Measurements from ENCODE around the gene CDK14. TPM values are rescaled to one million over a fixed set of nuclear protein-coding genes. Genes with fewer than 3 reads are reported as not detected.

The CDK14 gene
- total and polyA plus RNA-seq, 2 donors (not counting 3 experiments of a cell fraction or from before 2014, with no cell fraction given) = 5.5 to 34.2 TPM

DNA sequence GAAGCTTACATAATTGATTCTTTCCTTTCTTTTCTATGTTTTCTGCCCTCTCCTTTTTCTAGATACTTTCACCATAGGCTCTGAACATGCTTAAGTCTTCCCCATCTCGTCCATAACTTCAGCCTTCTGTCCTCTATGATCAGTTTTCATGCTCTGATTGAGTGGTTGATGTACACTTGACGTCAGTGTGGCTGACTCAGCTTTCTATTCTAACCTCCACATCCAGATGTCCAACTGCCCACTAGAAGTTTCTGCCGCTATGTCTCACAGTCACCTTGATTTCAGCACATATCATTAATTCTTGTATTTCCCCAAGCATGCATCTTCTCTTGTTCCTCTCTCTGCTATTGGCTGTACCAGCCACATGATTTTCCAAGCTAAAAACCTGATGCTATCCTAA, 15.0 kb downstream of the CDK14 start:
- intact Hi-C loops (cut with micrococcal nuclease) = no loop called here
- TF ChIP-seq FOS (IDR thresholded peaks at IDR 0.05; ENCODE audit: borderline replicate concordance, insufficient read depth, low read length) = no peak
- TF ChIP-seq GATA2 (IDR thresholded peaks at IDR 0.05; ENCODE audit: insufficient read depth, insufficient read length, low read depth, low read length) = no peak
- no peak for TF ChIP-seq POLR2AphosphoS5 (IDR thresholded peaks at IDR 0.05; ENCODE audit: insufficient read depth, low read depth, low read length)
- TF ChIP-seq, protein P1, sequence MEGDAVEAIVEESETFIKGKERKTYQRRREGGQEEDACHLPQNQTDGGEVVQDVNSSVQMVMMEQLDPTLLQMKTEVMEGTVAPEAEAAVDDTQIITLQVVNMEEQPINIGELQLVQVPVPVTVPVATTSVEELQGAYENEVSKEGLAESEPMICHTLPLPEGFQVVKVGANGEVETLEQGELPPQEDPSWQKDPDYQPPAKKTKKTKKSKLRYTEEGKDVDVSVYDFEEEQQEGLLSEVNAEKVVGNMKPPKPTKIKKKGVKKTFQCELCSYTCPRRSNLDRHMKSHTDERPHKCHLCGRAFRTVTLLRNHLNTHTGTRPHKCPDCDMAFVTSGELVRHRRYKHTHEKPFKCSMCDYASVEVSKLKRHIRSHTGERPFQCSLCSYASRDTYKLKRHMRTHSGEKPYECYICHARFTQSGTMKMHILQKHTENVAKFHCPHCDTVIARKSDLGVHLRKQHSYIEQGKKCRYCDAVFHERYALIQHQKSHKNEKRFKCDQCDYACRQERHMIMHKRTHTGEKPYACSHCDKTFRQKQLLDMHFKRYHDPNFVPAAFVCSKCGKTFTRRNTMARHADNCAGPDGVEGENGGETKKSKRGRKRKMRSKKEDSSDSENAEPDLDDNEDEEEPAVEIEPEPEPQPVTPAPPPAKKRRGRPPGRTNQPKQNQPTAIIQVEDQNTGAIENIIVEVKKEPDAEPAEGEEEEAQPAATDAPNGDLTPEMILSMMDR (IDR thresholded peaks at IDR 0.05; ENCODE audit: extremely low read depth in 1 of 2, insufficient read depth in 1 of 2, low read depth in 1 of 2, low read length in 2 of 2) = no peak
- TF ChIP-seq EZH2 (IDR thresholded peaks at IDR 0.05; ENCODE audit: borderline replicate concordance, low read depth, low read length, severe bottlenecking) = no peak
- no peak for TF ChIP-seq POLR2A (IDR thresholded peaks at IDR 0.05; ENCODE audit: low read depth, low read length)
- no peak for TF ChIP-seq JUN (IDR thresholded peaks at IDR 0.05; ENCODE audit: borderline replicate concordance, insufficient read depth, insufficient read length, low read depth)
- TF ChIP-seq MYC (IDR thresholded peaks at IDR 0.05; ENCODE audit: low read depth, low read length) = no peak
- TF ChIP-seq, protein P2, sequence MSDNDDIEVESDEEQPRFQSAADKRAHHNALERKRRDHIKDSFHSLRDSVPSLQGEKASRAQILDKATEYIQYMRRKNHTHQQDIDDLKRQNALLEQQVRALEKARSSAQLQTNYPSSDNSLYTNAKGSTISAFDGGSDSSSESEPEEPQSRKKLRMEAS (IDR thresholded peaks at IDR 0.05; ENCODE audit: insufficient read depth, insufficient read length) = no peak
- H3K4me1 ChIP-seq (ENCODE audit: control insufficient read depth, extremely low read depth, insufficient read depth, low read length) = peaks cover 11% of the 10 kb centered on the region
- H3K9me1 ChIP-seq (replicated peaks; ENCODE audit: control insufficient read depth, extremely low read depth, insufficient read depth, low read length) = no peaks in the 10 kb centered on the region
- H3K9ac ChIP-seq (replicated peaks; ENCODE audit: extremely low read depth, insufficient read depth, low read length) = no peak overlapping the region
- H2AFZ ChIP-seq (ENCODE audit: low read depth, low read length) = no peak overlapping the region
- ChIA-PET POLR2A (interaction anchor here (0.7 kb wide), 1 partner anchor 42 kb away, joined by 5 read pairs; no protein-coding TSS in a partner anchor), CTCF (interaction anchor here (0.8 to 1.2 kb wide), 2 partner anchors 8 to 13 kb away, joined by 3 to 4 read pairs; no protein-coding TSS in a partner anchor)
- no peaks in the 10 kb centered on the region for H3K36me3 ChIP-seq (ENCODE audit: control insufficient read depth in 2 of 2, extremely low read depth in 1 of 2, insufficient read depth in 2 of 2, low read length in 2 of 2)
- FAIRE-seq (no peak), DNase-seq (ENCODE audit: low read depth, low spot score) (no peak)
- H3K79me2 ChIP-seq (ENCODE audit: control insufficient read depth, insufficient read depth, low read length) = peaks cover 18% of the 10 kb centered on the region
- no peak overlapping the region for H3K4me2 ChIP-seq (ENCODE audit: insufficient read depth, low read length)
- no peaks in the 10 kb centered on the region for H3K9me3 ChIP-seq (replicated peaks; ENCODE audit: control insufficient read depth, insufficient read depth, low read length)
- H3K4me3 ChIP-seq (replicated peaks in 1 of 3; ENCODE audit: insufficient read depth in 1 of 3, low read depth in 1 of 3, low read length in 3 of 3) = no peak overlapping the region
- BruUV-seq (replicated peaks) = no TSS peak
- no peaks in the 10 kb centered on the region for H4K20me1 ChIP-seq (replicated peaks; ENCODE audit: control insufficient read depth, extremely low read depth, insufficient read depth, low read length)
- no peak overlapping the region for H3K27ac ChIP-seq (ENCODE audit: insufficient read depth, low read depth, low read length)
- no peaks in the 10 kb centered on the region for H3K27me3 ChIP-seq (ENCODE audit: control insufficient read depth in 2 of 2, insufficient read depth in 2 of 2, low read length in 2 of 2)
- dilution Hi-C loops (cut with MboI; ENCODE audit: extremely low pct_ligation_motif_present, low sequenced_read_pairs) = no loop called here
